ENCODE data around the gene NHSL2.

The NHSL2 gene

DNA sequence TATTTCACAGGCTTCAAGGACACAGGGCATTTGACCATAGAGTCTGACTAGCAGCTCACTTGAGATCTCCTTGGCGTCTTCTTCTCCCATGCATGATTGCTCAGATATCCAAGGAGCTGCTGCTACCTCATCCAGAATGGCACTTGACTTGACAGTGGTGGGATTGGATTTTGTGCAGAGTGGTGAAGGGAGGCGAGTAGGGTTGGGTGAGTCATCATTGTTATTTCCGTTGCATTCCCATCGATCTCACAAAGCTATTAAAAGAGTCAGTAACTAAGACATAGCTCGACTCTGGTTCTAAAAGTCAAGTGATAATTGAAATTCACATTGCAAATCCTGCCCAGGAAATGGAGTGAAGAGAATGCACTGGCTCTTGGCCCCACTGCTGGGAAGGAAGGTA, 27.7 kb downstream of the NHSL2 start:
- Histone ChIP-seq H3K4me1 (ENCODE audit: insufficient read depth, low read length) (no peaks in the 10 kb centered on the region), H3K27me3 (ENCODE audit: insufficient read depth, low read length, poor library complexity) (no peaks in the 10 kb centered on the region), H2AFZ (ENCODE audit: low read depth, low read length) (no peak overlapping the region), H3K9me3 (ENCODE audit: insufficient read depth, low read length, severe bottlenecking) (no peaks in the 10 kb centered on the region), H3K4me2 (ENCODE audit: insufficient read depth, low read length) (no peak overlapping the region), H3K9ac (ENCODE audit: low read depth, low read length) (no peak overlapping the region), H3K79me2 (ENCODE audit: insufficient read depth, low read length) (no peaks in the 10 kb centered on the region), H3K36me3 (ENCODE audit: insufficient read depth, low read length) (no peaks in the 10 kb centered on the region), H3K27ac (ENCODE audit: low read length) (no peak overlapping the region), H4K20me1 (ENCODE audit: insufficient read depth, low read length) (no peaks in the 10 kb centered on the region), H3K4me3 (ENCODE audit: low read depth in 1 of 2, low read length in 2 of 2) (no peak overlapping the region)
- DNase-seq (no peak), ATAC-seq (ENCODE audit: insufficient read depth, low read depth) (no peak)
- TF ChIP-seq EZH2 (IDR thresholded peaks at IDR 0.05; ENCODE audit: borderline replicate concordance, low read depth, low read length, severe bottlenecking) = no peak
- TF ChIP-seq CTCF (IDR thresholded peaks at IDR 0.05; ENCODE audit: borderline replicate concordance, extremely low read depth, low read length, poor library complexity, severe bottlenecking) = no peak

DNA sequence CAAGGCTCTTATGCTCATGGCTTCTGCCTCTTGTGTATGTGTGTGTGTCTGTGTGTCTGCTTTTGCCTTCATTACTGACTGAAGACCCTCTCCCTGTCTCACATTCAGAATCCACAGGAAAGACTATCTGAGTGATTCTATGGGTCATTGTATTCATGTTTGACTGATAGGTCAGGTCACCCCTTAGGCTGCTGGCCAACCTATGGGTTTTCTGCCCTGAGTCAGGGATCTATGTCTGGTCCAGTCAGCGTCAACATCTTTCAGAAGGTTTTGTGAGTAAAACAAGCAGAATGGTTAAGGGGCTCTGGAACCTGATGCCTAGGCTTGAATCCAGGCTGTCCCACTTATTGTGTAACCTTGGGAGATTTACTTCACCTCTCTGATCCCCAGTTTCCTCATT, 30.5 kb downstream of the NHSL2 start:
- no peaks in the 10 kb centered on the region for H3K79me2 ChIP-seq (ENCODE audit: insufficient read depth, low read length)
- no peaks in the 10 kb centered on the region for H4K20me1 ChIP-seq (ENCODE audit: insufficient read depth, low read length)
- no peak for DNase-seq
- no peaks in the 10 kb centered on the region for H3K4me1 ChIP-seq (ENCODE audit: insufficient read depth, low read length)
- no peaks in the 10 kb centered on the region for H3K27me3 ChIP-seq (ENCODE audit: insufficient read depth, low read length, poor library complexity)
- no peak overlapping the region for H3K4me2 ChIP-seq (ENCODE audit: insufficient read depth, low read length)
- H2AFZ ChIP-seq (ENCODE audit: low read depth, low read length) = no peak overlapping the region
- H3K36me3 ChIP-seq (ENCODE audit: insufficient read depth, low read length) = no peaks in the 10 kb centered on the region
- no peak for TF ChIP-seq EZH2 (IDR thresholded peaks at IDR 0.05; ENCODE audit: borderline replicate concordance, low read depth, low read length, severe bottlenecking)
- no peak for TF ChIP-seq CTCF (IDR thresholded peaks at IDR 0.05; ENCODE audit: borderline replicate concordance, extremely low read depth, low read length, poor library complexity, severe bottlenecking)
- ATAC-seq (ENCODE audit: insufficient read depth, low read depth) = no peak
- H3K4me3 ChIP-seq (ENCODE audit: low read depth in 1 of 2, low read length in 2 of 2) = no peak overlapping the region
- no peak overlapping the region for H3K27ac ChIP-seq (ENCODE audit: low read length)
- no peaks in the 10 kb centered on the region for H3K9me3 ChIP-seq (ENCODE audit: insufficient read depth, low read length, severe bottlenecking)
- H3K9ac ChIP-seq (ENCODE audit: low read depth, low read length) = no peak overlapping the region

GRCh38 chrX:71941776-71942175, 31.1 kb downstream of the NHSL2 start:
- H3K4me1 ChIP-seq (ENCODE audit: insufficient read depth, low read length) = no peaks in the 10 kb centered on the region
- TF ChIP-seq CTCF (IDR thresholded peaks at IDR 0.05; ENCODE audit: borderline replicate concordance, extremely low read depth, low read length, poor library complexity, severe bottlenecking) (no peak), EZH2 (IDR thresholded peaks at IDR 0.05; ENCODE audit: borderline replicate concordance, low read depth, low read length, severe bottlenecking) (no peak)
- no peaks in the 10 kb centered on the region for H4K20me1 ChIP-seq (ENCODE audit: insufficient read depth, low read length)
- H3K79me2 ChIP-seq (ENCODE audit: insufficient read depth, low read length) = no peaks in the 10 kb centered on the region
- ATAC-seq (ENCODE audit: insufficient read depth, low read depth) = no peak
- no peak overlapping the region for H3K9ac ChIP-seq (ENCODE audit: low read depth, low read length)
- no peak for DNase-seq
- H3K27me3 ChIP-seq (ENCODE audit: insufficient read depth, low read length, poor library complexity) = no peaks in the 10 kb centered on the region
- H3K4me2 ChIP-seq (ENCODE audit: insufficient read depth, low read length) = no peak overlapping the region
- H3K27ac ChIP-seq (ENCODE audit: low read length) = no peak overlapping the region
- no peak overlapping the region for H3K4me3 ChIP-seq (ENCODE audit: low read depth in 1 of 2, low read length in 2 of 2)
- no peaks in the 10 kb centered on the region for H3K9me3 ChIP-seq (ENCODE audit: insufficient read depth, low read length, severe bottlenecking)
- H2AFZ ChIP-seq (ENCODE audit: low read depth, low read length) = no peak overlapping the region
- H3K36me3 ChIP-seq (ENCODE audit: insufficient read depth, low read length) = no peaks in the 10 kb centered on the region

GRCh38 chrX:71944369-71944768, 33.7 kb downstream of the NHSL2 start:
- no peak for DNase-seq
- Histone ChIP-seq H3K9ac (ENCODE audit: low read depth, low read length) (no peak overlapping the region), H3K4me2 (ENCODE audit: insufficient read depth, low read length) (no peak overlapping the region), H3K27me3 (ENCODE audit: insufficient read depth, low read length, poor library complexity) (no peaks in the 10 kb centered on the region), H3K79me2 (ENCODE audit: insufficient read depth, low read length) (no peaks in the 10 kb centered on the region), H4K20me1 (ENCODE audit: insufficient read depth, low read length) (no peaks in the 10 kb centered on the region), H3K27ac (ENCODE audit: low read length) (no peak overlapping the region), H2AFZ (ENCODE audit: low read depth, low read length) (no peak overlapping the region), H3K4me1 (ENCODE audit: insufficient read depth, low read length) (no peaks in the 10 kb centered on the region), H3K9me3 (ENCODE audit: insufficient read depth, low read length, severe bottlenecking) (no peaks in the 10 kb centered on the region), H3K4me3 (ENCODE audit: low read depth in 1 of 2, low read length in 2 of 2) (no peak overlapping the region), H3K36me3 (ENCODE audit: insufficient read depth, low read length) (no peaks in the 10 kb centered on the region)
- ATAC-seq (ENCODE audit: insufficient read depth, low read depth) = no peak
- TF ChIP-seq EZH2 (IDR thresholded peaks at IDR 0.05; ENCODE audit: borderline replicate concordance, low read depth, low read length, severe bottlenecking) = no peak
- no peak for TF ChIP-seq CTCF (IDR thresholded peaks at IDR 0.05; ENCODE audit: borderline replicate concordance, extremely low read depth, low read length, poor library complexity, severe bottlenecking)

Data from DND-41 (cell line).